ENCODE measurements around the gene ZNF691. TPM values are rescaled to one million over a fixed set of nuclear protein-coding genes. Genes with fewer than 3 reads are reported as not detected.
"Not testable (repeated sequence)": the region's sequence is repeated elsewhere in the genome, so short reads cannot be mapped to it uniquely, and the experiment has no call there.

Gene ZNF691
- total RNA-seq, 1 experiment from 2014 or later, result 4.3 TPM

DNA sequence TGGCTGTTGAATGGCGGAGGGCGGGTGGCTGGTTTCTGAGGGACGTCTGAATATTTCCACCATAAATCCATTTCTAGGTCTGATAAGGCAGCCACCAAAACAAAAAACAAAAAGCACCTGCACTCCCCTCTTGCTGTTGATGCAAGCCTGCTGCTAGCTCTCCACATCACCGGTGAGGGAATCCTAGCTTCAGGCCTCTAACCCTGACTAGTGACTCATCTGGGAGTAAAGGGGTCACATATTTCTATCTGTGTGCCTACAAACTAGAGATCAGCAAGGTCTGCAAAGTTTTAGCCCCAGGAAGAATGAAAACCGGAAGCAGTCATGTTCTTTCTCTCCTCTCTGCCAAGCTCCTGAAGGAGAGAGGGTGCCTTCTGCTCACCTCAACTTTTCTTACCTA lies 39.8 kb upstream of the ZNF691 start:
- ATAC-seq, result no peak
- H3K36me3 ChIP-seq (ENCODE audit: low read depth, low read length), result no peaks in the 10 kb centered on the region
- ChIA-PET CTCF (no interaction called here), POLR2A (ENCODE audit: unreplicated experiment) (no interaction called here)
- H4K20me1 ChIP-seq (ENCODE audit: low read length), result no peaks in the 10 kb centered on the region
- no peak overlapping the region for H3K4me2 ChIP-seq (ENCODE audit: low read length)
- intact Hi-C loops (cut with micrococcal nuclease), result no loop called here
- H3K9ac ChIP-seq (ENCODE audit: low read length), result no peak overlapping the region
- no peak overlapping the region for H3K27ac ChIP-seq (ENCODE audit: low read length)
- TF ChIP-seq EZH2 (IDR thresholded peaks at IDR 0.05; ENCODE audit: low read length, unreplicated experiment) (no peak), EZH2phosphoT487 (IDR thresholded peaks at IDR 0.05; ENCODE audit: borderline replicate concordance, low read length) (no peak)
- TF ChIP-seq, protein P1, sequence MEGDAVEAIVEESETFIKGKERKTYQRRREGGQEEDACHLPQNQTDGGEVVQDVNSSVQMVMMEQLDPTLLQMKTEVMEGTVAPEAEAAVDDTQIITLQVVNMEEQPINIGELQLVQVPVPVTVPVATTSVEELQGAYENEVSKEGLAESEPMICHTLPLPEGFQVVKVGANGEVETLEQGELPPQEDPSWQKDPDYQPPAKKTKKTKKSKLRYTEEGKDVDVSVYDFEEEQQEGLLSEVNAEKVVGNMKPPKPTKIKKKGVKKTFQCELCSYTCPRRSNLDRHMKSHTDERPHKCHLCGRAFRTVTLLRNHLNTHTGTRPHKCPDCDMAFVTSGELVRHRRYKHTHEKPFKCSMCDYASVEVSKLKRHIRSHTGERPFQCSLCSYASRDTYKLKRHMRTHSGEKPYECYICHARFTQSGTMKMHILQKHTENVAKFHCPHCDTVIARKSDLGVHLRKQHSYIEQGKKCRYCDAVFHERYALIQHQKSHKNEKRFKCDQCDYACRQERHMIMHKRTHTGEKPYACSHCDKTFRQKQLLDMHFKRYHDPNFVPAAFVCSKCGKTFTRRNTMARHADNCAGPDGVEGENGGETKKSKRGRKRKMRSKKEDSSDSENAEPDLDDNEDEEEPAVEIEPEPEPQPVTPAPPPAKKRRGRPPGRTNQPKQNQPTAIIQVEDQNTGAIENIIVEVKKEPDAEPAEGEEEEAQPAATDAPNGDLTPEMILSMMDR (conservative IDR thresholded peaks at IDR 0.05; ENCODE audit: low read depth, low read length), result no peak
- H3K9me3 ChIP-seq (ENCODE audit: low read length), result no peaks in the 10 kb centered on the region
- H3K4me3 ChIP-seq (ENCODE audit: low read length), result no peak overlapping the region
- H2AFZ ChIP-seq (ENCODE audit: low read length), result no peak overlapping the region
- no peaks in the 10 kb centered on the region for H3K4me1 ChIP-seq (ENCODE audit: insufficient read depth, low read length)
- no peaks in the 10 kb centered on the region for H3F3A ChIP-seq (ENCODE audit: low read length, unreplicated experiment)
- H3K79me2 ChIP-seq (ENCODE audit: low read length), result no peaks in the 10 kb centered on the region
- DNase-seq, result no peak
- no peaks in the 10 kb centered on the region for H3K27me3 ChIP-seq (ENCODE audit: low read length)
- no peaks in the 10 kb centered on the region for H3K9me2 ChIP-seq (replicated peaks; ENCODE audit: low read length)
- BruUV-seq (replicated peaks), result no TSS peak

DNA sequence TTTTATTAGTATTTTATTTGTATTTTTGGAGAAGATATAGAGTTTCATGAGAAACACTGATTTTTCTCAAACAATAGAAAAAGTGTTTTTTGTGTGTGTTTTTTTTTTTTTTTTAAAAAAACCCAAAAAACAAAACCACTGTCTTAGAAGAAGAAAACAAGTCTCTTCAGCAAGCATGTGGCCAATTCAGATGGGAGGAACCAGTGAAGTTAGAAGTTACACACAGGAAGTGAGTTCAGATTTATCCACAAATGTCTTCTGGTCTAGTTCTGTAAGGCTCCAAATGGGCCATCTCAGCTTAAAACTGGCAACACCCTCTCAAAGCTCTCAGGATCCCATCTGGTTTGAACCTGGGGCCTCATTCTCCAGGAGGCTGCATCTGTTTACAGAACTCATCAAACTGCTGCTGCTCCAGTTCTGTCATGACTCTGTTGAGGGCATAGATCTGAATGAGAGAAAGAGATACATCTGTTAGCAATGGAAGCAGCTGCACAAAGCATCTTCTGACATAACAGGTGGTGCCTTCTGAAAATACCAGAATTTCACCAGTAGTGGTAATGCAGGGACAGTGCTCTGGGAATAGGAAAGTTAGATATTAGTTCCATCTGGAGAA lies 39.3 kb upstream of the ZNF691 start:
- Histone ChIP-seq H3K4me1 (ENCODE audit: insufficient read depth, low read length) (no peaks in the 10 kb centered on the region), H3K27me3 (ENCODE audit: low read length) (no peaks in the 10 kb centered on the region), H3K4me2 (ENCODE audit: low read length) (no peak overlapping the region), H2AFZ (ENCODE audit: low read length) (no peak overlapping the region), H3K36me3 (ENCODE audit: low read depth, low read length) (no peaks in the 10 kb centered on the region), H3K79me2 (ENCODE audit: low read length) (no peaks in the 10 kb centered on the region), H4K20me1 (ENCODE audit: low read length) (no peaks in the 10 kb centered on the region), H3F3A (ENCODE audit: low read length, unreplicated experiment) (no peaks in the 10 kb centered on the region), H3K4me3 (ENCODE audit: low read length) (no peak overlapping the region), H3K27ac (ENCODE audit: low read length) (no peak overlapping the region), H3K9me3 (ENCODE audit: low read length) (no peaks in the 10 kb centered on the region), H3K9ac (ENCODE audit: low read length) (no peak overlapping the region), H3K9me2 (replicated peaks; ENCODE audit: low read length) (no peaks in the 10 kb centered on the region)
- BruUV-seq (replicated peaks), result no TSS peak
- DNase-seq, result no peak
- no peak for ATAC-seq
- no peak for TF ChIP-seq EZH2phosphoT487 (IDR thresholded peaks at IDR 0.05; ENCODE audit: borderline replicate concordance, low read length)
- TF ChIP-seq, protein P1 (conservative IDR thresholded peaks at IDR 0.05; ENCODE audit: low read depth, low read length), result no peak
- no peak for TF ChIP-seq EZH2 (IDR thresholded peaks at IDR 0.05; ENCODE audit: low read length, unreplicated experiment)
- CTCF ChIA-PET, result no interaction called here
- POLR2A ChIA-PET (ENCODE audit: unreplicated experiment), result no interaction called here
- intact Hi-C loops (cut with micrococcal nuclease), result no loop called here

DNA sequence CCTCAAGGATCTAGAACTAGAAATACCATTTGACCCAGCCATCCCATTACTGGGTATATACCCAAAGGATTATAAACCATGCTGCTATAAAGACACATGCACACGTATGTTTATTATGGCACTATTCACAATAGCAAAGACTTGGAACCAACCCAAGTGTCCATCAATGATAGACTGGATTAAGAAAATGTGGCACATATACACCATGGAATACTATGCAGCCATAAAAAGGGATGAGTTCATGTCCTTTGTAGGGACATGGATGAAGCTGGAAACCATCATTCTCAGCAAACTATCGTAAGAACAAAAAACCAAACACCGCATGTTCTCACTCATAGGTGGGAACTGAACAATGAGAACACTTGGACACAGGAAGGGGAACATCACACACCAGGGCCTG lies 31.6 kb upstream of the ZNF691 start:
- H3K9me2 ChIP-seq (replicated peaks; ENCODE audit: low read length); H3K4me3 ChIP-seq (ENCODE audit: low read length); H3K79me2 ChIP-seq (ENCODE audit: low read length); H3K4me2 ChIP-seq (ENCODE audit: low read length); BruUV-seq (replicated peaks); H3K36me3 ChIP-seq (ENCODE audit: low read depth, low read length); H3K9me3 ChIP-seq (ENCODE audit: low read length); H3K9ac ChIP-seq (ENCODE audit: low read length); H3K27ac ChIP-seq (ENCODE audit: low read length); H3F3A ChIP-seq (ENCODE audit: low read length, unreplicated experiment); H4K20me1 ChIP-seq (ENCODE audit: low read length); CTCF ChIA-PET; H3K27me3 ChIP-seq (ENCODE audit: low read length); H2AFZ ChIP-seq (ENCODE audit: low read length); POLR2A ChIA-PET (ENCODE audit: unreplicated experiment); ATAC-seq; DNase-seq: not testable (repeated sequence)
- peaks cover 14% of the 10 kb centered on the region for H3K4me1 ChIP-seq (ENCODE audit: insufficient read depth, low read length)
- intact Hi-C loops (cut with micrococcal nuclease), result loop anchor here (5.0 kb wide), 1 partner anchor 48 kb away; the partner anchor contains the start of genes C1orf50 and P3H1
